K562 (cell line): ENCODE data around the gene PIP5K1B. TPM values are rescaled to one million over a fixed set of nuclear protein-coding genes. Genes with fewer than 3 reads are reported as not detected.
A peak's percentile ranks its signal among the peaks of the same experiment; 100 is the strongest.

Source experiments
- BCOR ChIP-seq: fragments of 450-650 bp; IDR thresholded peaks from 2 replicates; pipeline ENCODE4 v1.6.1; 2016
- CBX1 ChIP-seq: sonication (generic); IDR thresholded peaks from 2 replicates; pipeline ENCODE4 v1.6.1; 2016; ENCODE audit warnings: antibody characterized with exemption, low read depth, mild to moderate bottlenecking
- CBX3 ChIP-seq, 2 experiments: IDR thresholded peaks; 1 replicate in 1 of 2; 2 replicates in 1 of 2; pipeline ENCODE4 v1.6.1; 2012; ENCODE audit warnings: inconsistent platforms in 2 of 2, low read length in 2 of 2, borderline replicate concordance in 1 of 2, control low read depth in 1 of 2
- COPS2 ChIP-seq: fragments of 450-650 bp; conservative IDR thresholded peaks from 2 replicates; pipeline ENCODE4 v1.6.1; 2016; ENCODE audit warnings: mild to moderate bottlenecking, moderate library complexity
- FOXA3 ChIP-seq, 2 experiments: fragments of 450-650 bp in 1 of 2; sonication (generic) in 1 of 2; formaldehyde crosslinking; IDR thresholded peaks in 1 of 2; conservative IDR thresholded peaks in 1 of 2; 2 replicates each; pipeline versions ENCODE4 v1.4.0 to v1.8.0; 2020 to 2022; ENCODE audit warnings: mild to moderate bottlenecking in 2 of 2, missing genetic modification reagents in 1 of 2
- HDAC1 ChIP-seq, 2 experiments: fragments of 450-650 bp; IDR thresholded peaks; 2 replicates each; pipeline ENCODE4 v1.6.1; 2016 to 2017; ENCODE audit warnings: inconsistent platforms in 1 of 2, mild to moderate bottlenecking in 1 of 2, moderate library complexity in 1 of 2
- IRF9 ChIP-seq: fragments of 450-650 bp; IDR thresholded peaks from 2 replicates; pipeline ENCODE4 v1.6.1; 2016; ENCODE audit warnings: missing biosample characterization, missing genetic modification characterization
- NFRKB ChIP-seq: fragments of 450-650 bp; IDR thresholded peaks from 2 replicates; pipeline ENCODE4 v1.6.1; 2016; ENCODE audit warnings: low read depth
- NR3C1 ChIP-seq: sonication (generic); formaldehyde crosslinking; IDR thresholded peaks from 2 replicates; pipeline ENCODE4 v1.8.1; 2022; ENCODE audit warnings: missing genetic modification reagents
- PURB ChIP-seq: sonication (generic); formaldehyde crosslinking; IDR thresholded peaks from 2 replicates; pipeline ENCODE4 v1.9.0; 2021; ENCODE audit warnings: low read depth, mild to moderate bottlenecking, missing genetic modification reagents
- SMARCC2 ChIP-seq: fragments of 450-650 bp; IDR thresholded peaks from 2 replicates; pipeline ENCODE4 v1.6.1; 2017; ENCODE audit warnings: antibody characterized with exemption, moderate library complexity, mild to moderate bottlenecking, low read depth
- SRSF1 ChIP-seq: fragments of 200-400 bp; formaldehyde crosslinking; IDR thresholded peaks from 2 replicates; pipeline ENCODE4 v1.6.1; 2017; ENCODE audit warnings: mild to moderate bottlenecking, low read depth, low read length, moderate library complexity
- TRIM28 ChIP-seq: fragments of 450-650 bp; IDR thresholded peaks from 2 replicates; pipeline ENCODE4 v1.6.1; 2017
- YY1 ChIP-seq, 3 experiments: IDR thresholded peaks; 2 replicates each; pipeline ENCODE4 v1.6.1; 2011; ENCODE audit warnings: low read length in 2 of 3, mild to moderate bottlenecking in 2 of 3, moderate library complexity in 2 of 3, borderline replicate concordance in 1 of 3, control low read depth in 1 of 3, low read depth in 1 of 3; ENCODE audit not compliant: insufficient read depth in 3 of 3, insufficient replicate concordance in 2 of 3, control insufficient read depth in 1 of 3, insufficient read length in 1 of 3; ENCODE audit errors: extremely low read depth in 1 of 3
- ZNF551 ChIP-seq: fragments of 250-450 bp; sonication (Bioruptor Pico); IDR thresholded peaks from 2 replicates; pipeline ENCODE4 v1.5.0; 2021; ENCODE audit warnings: mild to moderate bottlenecking, moderate library complexity
- ZNF75A ChIP-seq: fragments of 450-650 bp; formaldehyde crosslinking; IDR thresholded peaks from 2 replicates; pipeline ENCODE4 v1.4.0; 2020; ENCODE audit warnings: mild to moderate bottlenecking
- ZSCAN29 ChIP-seq: fragments of 450-650 bp; IDR thresholded peaks from 2 replicates; pipeline ENCODE4 v1.6.1; 2017
- polyA plus RNA-seq, 8 experiments: library from polyadenylated mRNA; depleted of rRNA in 4 of 8; stranded (reverse) in 5 of 8; unstranded in 3 of 8; fragments of >200 nt; fragmentation: Nextera tagmentation in 2 of 8; fragmentation: Illumina TruSeq in 1 of 8; extraction: Ambion mirVana in 2 of 8; extraction: Trizol in 1 of 8; gene quantifications; 2 replicates each; pipeline versions ENCODE4 v1.2.1 to v1.2.3, GENCODE V29; 2011 to 2014; ENCODE audit warnings: inconsistent platforms in 1 of 8, missing spikeins in 1 of 8
- total RNA-seq, 7 experiments: library from RNA; depleted of rRNA in 6 of 7; stranded (reverse); fragments of >200 nt in 6 of 7; fragmentation: Illumina TruSeq in 2 of 7; extraction: Trizol in 2 of 7; gene quantifications; 2 replicates each; pipeline versions ENCODE4 v1.2.1 to v1.2.3, GENCODE V29; 2011 to 2021; ENCODE audit warnings: low replicate concordance in 1 of 7
- TF ChIP-seq, protein P1 (sequence below): fragments of 450-650 bp; IDR thresholded peaks from 2 replicates; pipeline ENCODE4 v1.6.1; 2017; ENCODE audit warnings: antibody characterized with exemption, mild to moderate bottlenecking
- TF ChIP-seq, protein P2 (sequence below): fragments of 250-450 bp; sonication (Bioruptor Pico); IDR thresholded peaks from 2 replicates; pipeline ENCODE4 v1.5.0; 2021; ENCODE audit warnings: mild to moderate bottlenecking, moderate library complexity
- TF ChIP-seq, protein P3 (sequence below): sonication (generic); formaldehyde crosslinking; IDR thresholded peaks from 2 replicates; pipeline ENCODE4 v1.8.0; 2023; ENCODE audit warnings: mild to moderate bottlenecking, missing genetic modification reagents

Gene PIP5K1B
- total and polyA plus RNA-seq, 9 of the 15 experiments (the other 6 are each of a cell fraction or from before 2014, with no cell fraction given): 3.1 to 12.9 (median 7.4) TPM

DNA sequence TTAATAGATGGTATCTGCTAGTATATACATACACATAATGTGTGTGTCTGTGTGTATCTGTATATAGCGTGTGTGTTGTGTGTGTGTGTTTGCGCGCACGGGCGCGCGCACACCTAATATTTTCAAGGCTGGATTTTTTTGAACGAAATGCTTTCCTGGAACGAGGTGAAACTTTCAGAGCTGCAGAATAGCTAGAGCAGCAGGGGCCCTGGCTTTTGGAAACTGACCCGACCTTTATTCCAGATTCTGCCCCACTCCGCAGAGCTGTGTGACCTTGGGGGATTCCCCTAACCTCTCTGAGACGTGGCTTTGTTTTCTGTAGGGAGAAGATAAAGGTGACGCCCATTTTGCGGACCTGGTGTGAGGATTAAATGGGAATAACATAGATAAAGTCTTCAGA, 331.3 kb downstream of the PIP5K1B start (continued):
- TF ChIP-seq, protein P1, sequence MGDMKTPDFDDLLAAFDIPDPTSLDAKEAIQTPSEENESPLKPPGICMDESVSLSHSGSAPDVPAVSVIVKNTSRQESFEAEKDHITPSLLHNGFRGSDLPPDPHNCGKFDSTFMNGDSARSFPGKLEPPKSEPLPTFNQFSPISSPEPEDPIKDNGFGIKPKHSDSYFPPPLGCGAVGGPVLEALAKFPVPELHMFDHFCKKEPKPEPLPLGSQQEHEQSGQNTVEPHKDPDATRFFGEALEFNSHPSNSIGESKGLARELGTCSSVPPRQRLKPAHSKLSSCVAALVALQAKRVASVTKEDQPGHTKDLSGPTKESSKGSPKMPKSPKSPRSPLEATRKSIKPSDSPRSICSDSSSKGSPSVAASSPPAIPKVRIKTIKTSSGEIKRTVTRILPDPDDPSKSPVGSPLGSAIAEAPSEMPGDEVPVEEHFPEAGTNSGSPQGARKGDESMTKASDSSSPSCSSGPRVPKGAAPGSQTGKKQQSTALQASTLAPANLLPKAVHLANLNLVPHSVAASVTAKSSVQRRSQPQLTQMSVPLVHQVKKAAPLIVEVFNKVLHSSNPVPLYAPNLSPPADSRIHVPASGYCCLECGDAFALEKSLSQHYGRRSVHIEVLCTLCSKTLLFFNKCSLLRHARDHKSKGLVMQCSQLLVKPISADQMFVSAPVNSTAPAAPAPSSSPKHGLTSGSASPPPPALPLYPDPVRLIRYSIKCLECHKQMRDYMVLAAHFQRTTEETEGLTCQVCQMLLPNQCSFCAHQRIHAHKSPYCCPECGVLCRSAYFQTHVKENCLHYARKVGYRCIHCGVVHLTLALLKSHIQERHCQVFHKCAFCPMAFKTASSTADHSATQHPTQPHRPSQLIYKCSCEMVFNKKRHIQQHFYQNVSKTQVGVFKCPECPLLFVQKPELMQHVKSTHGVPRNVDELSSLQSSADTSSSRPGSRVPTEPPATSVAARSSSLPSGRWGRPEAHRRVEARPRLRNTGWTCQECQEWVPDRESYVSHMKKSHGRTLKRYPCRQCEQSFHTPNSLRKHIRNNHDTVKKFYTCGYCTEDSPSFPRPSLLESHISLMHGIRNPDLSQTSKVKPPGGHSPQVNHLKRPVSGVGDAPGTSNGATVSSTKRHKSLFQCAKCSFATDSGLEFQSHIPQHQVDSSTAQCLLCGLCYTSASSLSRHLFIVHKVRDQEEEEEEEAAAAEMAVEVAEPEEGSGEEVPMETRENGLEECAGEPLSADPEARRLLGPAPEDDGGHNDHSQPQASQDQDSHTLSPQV: no peak
- TF ChIP-seq NR3C1 (no peak), ZSCAN29 (no peak), ZNF75A (no peak), YY1 (IDR thresholded peaks at IDR 0.05; ENCODE audit: borderline replicate concordance in 1 of 3, control insufficient read depth in 1 of 3, extremely low read depth in 1 of 3, insufficient read depth in 3 of 3, insufficient read length in 1 of 3, insufficient replicate concordance in 2 of 3, low read depth in 1 of 3, low read length in 2 of 3) (no peak), COPS2 (no peak), CBX3 (IDR thresholded peaks at IDR 0.05; ENCODE audit: borderline replicate concordance in 1 of 2, low read length in 2 of 2) (no peak), SRSF1 (no peak), TRIM28 (no peak), PURB (CRISPR knock-in tag) (no peak), NFRKB (no peak), SMARCC2 (no peak), CBX1 (peak; percentile 65; the same call in 1 of the 2 replicates), IRF9 (tag) (no peak), HDAC1 (IDR thresholded peaks at IDR 0.05) (no peak), ZNF551 (no peak), BCOR (peak; percentile 96), FOXA3 (CRISPR knock-in tag; conservative IDR thresholded peaks at IDR 0.05 in 1 of 2, IDR thresholded peaks at IDR 0.05 in 1 of 2) (no peak)
- TF ChIP-seq, protein P2, sequence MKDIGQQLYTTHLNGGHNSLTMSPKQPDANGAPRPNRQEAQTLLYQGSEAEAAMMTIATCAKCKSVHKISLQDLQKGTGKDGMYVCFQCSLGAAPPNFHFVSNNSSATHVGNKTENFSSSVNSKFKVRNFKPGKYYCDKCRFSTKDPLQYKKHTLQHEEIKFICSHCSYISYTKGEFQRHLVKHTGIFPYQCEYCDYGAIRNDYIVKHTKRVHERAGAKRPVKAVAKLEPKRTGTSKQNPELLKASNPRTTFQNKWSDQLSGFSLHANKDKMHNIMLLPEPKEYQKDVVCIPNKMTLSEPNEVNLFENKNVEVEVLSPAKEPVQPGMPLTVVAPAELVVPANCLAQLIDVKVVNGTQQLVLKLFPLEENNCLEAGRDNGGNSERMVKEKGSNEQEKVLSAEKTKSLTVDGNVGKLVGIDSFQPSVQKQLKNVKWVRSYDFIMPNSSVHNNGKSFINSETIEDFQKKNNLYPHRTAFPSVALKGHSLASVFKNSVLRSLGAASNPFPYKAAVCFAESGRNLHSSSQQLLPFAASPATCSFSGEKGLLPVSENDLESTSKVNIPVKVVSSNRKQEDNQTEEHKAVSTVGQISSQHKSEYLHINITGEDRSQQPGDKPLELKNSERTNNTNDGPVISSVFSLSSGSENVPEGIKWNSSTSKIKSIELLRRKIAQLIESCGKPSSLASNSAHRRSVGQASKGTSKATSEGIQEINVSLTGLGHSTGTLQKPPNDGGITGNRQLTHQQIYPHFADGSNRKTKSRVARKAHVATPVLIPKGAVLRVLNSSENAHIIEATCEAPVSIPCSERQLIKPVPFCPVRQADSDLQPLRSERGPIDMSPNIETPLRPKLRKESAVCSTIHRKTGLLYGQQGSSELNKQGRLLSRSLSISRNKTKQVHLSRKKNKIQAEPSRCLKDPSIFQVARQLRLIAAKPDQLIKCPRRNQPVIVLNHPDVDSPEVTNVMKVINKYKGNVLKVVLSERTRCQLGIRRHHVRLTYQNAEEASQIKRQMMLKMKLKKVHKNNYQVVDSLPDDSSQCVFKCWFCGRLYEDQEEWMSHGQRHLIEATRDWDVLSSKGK: no peak
- TF ChIP-seq, protein P3, sequence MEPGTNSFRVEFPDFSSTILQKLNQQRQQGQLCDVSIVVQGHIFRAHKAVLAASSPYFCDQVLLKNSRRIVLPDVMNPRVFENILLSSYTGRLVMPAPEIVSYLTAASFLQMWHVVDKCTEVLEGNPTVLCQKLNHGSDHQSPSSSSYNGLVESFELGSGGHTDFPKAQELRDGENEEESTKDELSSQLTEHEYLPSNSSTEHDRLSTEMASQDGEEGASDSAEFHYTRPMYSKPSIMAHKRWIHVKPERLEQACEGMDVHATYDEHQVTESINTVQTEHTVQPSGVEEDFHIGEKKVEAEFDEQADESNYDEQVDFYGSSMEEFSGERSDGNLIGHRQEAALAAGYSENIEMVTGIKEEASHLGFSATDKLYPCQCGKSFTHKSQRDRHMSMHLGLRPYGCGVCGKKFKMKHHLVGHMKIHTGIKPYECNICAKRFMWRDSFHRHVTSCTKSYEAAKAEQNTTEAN (CRISPR knock-in tag): no peak
